G401 (cell line): ENCODE data around the gene GPR25. TPM values are rescaled to one million over a fixed set of nuclear protein-coding genes. Genes with fewer than 3 reads are reported as not detected.

ENCODE experiments used
- DNase-seq: peaks from one replicate; pipeline ENCODE4 v3.0.0-alpha.2; 2015; ENCODE audit warnings: low spot score
- in situ Hi-C: cut with HindIII; loops from 2 replicates; pipeline ENCODE4 v1.10.0; 2016; ENCODE audit warnings: low sequenced_read_pairs, mixed read lengths
- total RNA-seq: library from RNA; depleted of rRNA; stranded (reverse); fragments of >200 nt; shearing (Covaris generic); gene quantifications from 2 replicates; pipeline ENCODE4 v1.2.3, GENCODE V29; 2014

GPR25 gene
- total RNA-seq, 1 experiment from 2014 or later = not detected

GRCh38 chr1:200869376-200869752 is 3.4 kb upstream of the GPR25 start:
- in situ Hi-C loops = no loop called here
- DNase-seq = no peak

GRCh38 chr1:200869753-200870391 is 2.9 kb upstream of the GPR25 start:
- no peak for DNase-seq
- in situ Hi-C loops = no loop called here

- no peak for DNase-seq
- in situ Hi-C loops = no loop called here
These were observed 412 bp downstream of the GPR25 start for GRCh38 chr1:200873116-200873670.

GRCh38 chr1:200873671-200874397 is 1.1 kb downstream of the GPR25 start:
- no peak for DNase-seq

GRCh38 chr1:200874694-200875093 is 1.9 kb downstream of the GPR25 start:
- in situ Hi-C loops = no loop called here

More at GRCh38 chr1:200873671-200874397, 1.1 kb downstream of the GPR25 start:
- in situ Hi-C loops = no loop called here

GRCh38 chr1:200875416-200875815 is 2.6 kb downstream of the GPR25 start:
- in situ Hi-C loops = no loop called here
- no peak for DNase-seq

More at GRCh38 chr1:200874694-200875093, 1.9 kb downstream of the GPR25 start:
- DNase-seq = no peak

GRCh38 chr1:200877010-200877409 is 4.2 kb downstream of the GPR25 start:
- DNase-seq = no peak
- in situ Hi-C loops = no loop called here

GRCh38 chr1:200877839-200878551 is 5.2 kb downstream of the GPR25 start:
- in situ Hi-C loops = no loop called here
- DNase-seq = no peak

- in situ Hi-C loops = no loop called here
- no peak for DNase-seq
These were observed 7.4 kb downstream of the GPR25 start for GRCh38 chr1:200880212-200880611.

GRCh38 chr1:200883118-200883517 is 10.3 kb downstream of the GPR25 start:
- DNase-seq = no peak
- in situ Hi-C loops = no loop called here

GRCh38 chr1:200885623-200886402 is 13.0 kb downstream of the GPR25 start:
- in situ Hi-C loops = no loop called here
- DNase-seq = no peak

- no peak for DNase-seq
- in situ Hi-C loops = no loop called here
These were observed 13.8 kb downstream of the GPR25 start for GRCh38 chr1:200886594-200886993.

GRCh38 chr1:200887036-200887435 is 14.3 kb downstream of the GPR25 start:
- in situ Hi-C loops = no loop called here
- no peak for DNase-seq

- DNase-seq = no peak
- in situ Hi-C loops = no loop called here
These were observed 15.1 kb downstream of the GPR25 start for GRCh38 chr1:200887772-200888348.

- DNase-seq = no peak
- in situ Hi-C loops = no loop called here
These were observed 15.6 kb downstream of the GPR25 start for GRCh38 chr1:200888349-200888838.

GRCh38 chr1:200889571-200889970 is 16.8 kb downstream of the GPR25 start:
- no peak for DNase-seq
- in situ Hi-C loops = no loop called here

- in situ Hi-C loops = no loop called here
- no peak for DNase-seq
These were observed 17.2 kb downstream of the GPR25 start for GRCh38 chr1:200890027-200890426.

GRCh38 chr1:200890818-200891773 is 18.3 kb downstream of the GPR25 start:
- in situ Hi-C loops = no loop called here
- peak; percentile 34 for DNase-seq
